ENCODE measurements around the gene ACOT6.

DNA sequence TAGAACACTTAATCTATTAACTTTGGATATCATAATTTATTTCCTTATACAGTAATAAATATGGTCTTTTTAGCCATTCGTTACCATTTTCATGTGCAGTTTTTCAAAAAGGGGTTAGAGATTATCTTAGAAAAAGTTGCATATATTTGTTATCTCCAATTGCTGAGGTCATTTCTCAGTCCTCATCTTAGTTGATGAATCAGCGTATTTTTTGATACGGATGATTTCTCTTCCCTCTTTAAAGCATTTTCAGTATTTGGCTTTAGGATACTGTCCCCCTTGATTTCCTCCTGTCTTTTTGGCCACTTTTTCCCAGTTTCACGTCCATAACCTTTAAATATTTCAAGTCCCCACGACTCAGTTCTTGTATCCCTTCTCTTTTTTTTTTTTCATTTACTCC is 54.3 kb downstream of the ACOT6 start:
- TF ChIP-seq YY1 (IDR thresholded peaks at IDR 0.05; ENCODE audit: low read depth), result no peak
- TF ChIP-seq CTCF (IDR thresholded peaks at IDR 0.05), result no peak
- TF ChIP-seq PBX3 (IDR thresholded peaks at IDR 0.05), result no peak
- no peak for TF ChIP-seq SIN3A (IDR thresholded peaks at IDR 0.05; ENCODE audit: borderline replicate concordance, low read depth, low read length)
- no peak for TF ChIP-seq JUND (IDR thresholded peaks at IDR 0.05)
- no peak for TF ChIP-seq TAF1 (IDR thresholded peaks at IDR 0.05; ENCODE audit: borderline replicate concordance, low read depth, low read length)
- TF ChIP-seq POLR2AphosphoS5 (IDR thresholded peaks at IDR 0.05; ENCODE audit: low read depth, low read length), result no peak
- TF ChIP-seq, protein P1, sequence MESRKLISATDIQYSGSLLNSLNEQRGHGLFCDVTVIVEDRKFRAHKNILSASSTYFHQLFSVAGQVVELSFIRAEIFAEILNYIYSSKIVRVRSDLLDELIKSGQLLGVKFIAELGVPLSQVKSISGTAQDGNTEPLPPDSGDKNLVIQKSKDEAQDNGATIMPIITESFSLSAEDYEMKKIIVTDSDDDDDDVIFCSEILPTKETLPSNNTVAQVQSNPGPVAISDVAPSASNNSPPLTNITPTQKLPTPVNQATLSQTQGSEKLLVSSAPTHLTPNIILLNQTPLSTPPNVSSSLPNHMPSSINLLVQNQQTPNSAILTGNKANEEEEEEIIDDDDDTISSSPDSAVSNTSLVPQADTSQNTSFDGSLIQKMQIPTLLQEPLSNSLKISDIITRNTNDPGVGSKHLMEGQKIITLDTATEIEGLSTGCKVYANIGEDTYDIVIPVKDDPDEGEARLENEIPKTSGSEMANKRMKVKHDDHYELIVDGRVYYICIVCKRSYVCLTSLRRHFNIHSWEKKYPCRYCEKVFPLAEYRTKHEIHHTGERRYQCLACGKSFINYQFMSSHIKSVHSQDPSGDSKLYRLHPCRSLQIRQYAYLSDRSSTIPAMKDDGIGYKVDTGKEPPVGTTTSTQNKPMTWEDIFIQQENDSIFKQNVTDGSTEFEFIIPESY (IDR thresholded peaks at IDR 0.05; ENCODE audit: borderline replicate concordance, low read depth), result no peak
- no peak for TF ChIP-seq CHD2 (IDR thresholded peaks at IDR 0.05; ENCODE audit: low read length, partially characterized antibody)
- TF ChIP-seq, protein P2, sequence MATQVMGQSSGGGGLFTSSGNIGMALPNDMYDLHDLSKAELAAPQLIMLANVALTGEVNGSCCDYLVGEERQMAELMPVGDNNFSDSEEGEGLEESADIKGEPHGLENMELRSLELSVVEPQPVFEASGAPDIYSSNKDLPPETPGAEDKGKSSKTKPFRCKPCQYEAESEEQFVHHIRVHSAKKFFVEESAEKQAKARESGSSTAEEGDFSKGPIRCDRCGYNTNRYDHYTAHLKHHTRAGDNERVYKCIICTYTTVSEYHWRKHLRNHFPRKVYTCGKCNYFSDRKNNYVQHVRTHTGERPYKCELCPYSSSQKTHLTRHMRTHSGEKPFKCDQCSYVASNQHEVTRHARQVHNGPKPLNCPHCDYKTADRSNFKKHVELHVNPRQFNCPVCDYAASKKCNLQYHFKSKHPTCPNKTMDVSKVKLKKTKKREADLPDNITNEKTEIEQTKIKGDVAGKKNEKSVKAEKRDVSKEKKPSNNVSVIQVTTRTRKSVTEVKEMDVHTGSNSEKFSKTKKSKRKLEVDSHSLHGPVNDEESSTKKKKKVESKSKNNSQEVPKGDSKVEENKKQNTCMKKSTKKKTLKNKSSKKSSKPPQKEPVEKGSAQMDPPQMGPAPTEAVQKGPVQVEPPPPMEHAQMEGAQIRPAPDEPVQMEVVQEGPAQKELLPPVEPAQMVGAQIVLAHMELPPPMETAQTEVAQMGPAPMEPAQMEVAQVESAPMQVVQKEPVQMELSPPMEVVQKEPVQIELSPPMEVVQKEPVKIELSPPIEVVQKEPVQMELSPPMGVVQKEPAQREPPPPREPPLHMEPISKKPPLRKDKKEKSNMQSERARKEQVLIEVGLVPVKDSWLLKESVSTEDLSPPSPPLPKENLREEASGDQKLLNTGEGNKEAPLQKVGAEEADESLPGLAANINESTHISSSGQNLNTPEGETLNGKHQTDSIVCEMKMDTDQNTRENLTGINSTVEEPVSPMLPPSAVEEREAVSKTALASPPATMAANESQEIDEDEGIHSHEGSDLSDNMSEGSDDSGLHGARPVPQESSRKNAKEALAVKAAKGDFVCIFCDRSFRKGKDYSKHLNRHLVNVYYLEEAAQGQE (IDR thresholded peaks at IDR 0.05; ENCODE audit: low read depth, low read length), result no peak
- no peak for TF ChIP-seq EP300 (IDR thresholded peaks at IDR 0.05; ENCODE audit: borderline replicate concordance in 1 of 2, low read depth in 1 of 2, low read length in 1 of 2)
